Stimulated activated CD4-positive, alpha-beta T cell treated with anti-CD3 and anti-CD28 coated beads, Interleukin-15, amount 100 ng/mL, for 1 hour (primary cell): ENCODE data around the gene ANGEL2.
"Not testable (repeated sequence)": the region's sequence is repeated elsewhere in the genome, so short reads cannot be mapped to it uniquely, and the experiment has no call there.

Experiments
- DNase-seq, 2 donors: peaks; one replicate each; pipeline ENCODE4 v3.0.0-alpha.2; 2020; ENCODE audit warnings: low read depth in 1 of 2, low spot score in 1 of 2

The ANGEL2 gene

DNA sequence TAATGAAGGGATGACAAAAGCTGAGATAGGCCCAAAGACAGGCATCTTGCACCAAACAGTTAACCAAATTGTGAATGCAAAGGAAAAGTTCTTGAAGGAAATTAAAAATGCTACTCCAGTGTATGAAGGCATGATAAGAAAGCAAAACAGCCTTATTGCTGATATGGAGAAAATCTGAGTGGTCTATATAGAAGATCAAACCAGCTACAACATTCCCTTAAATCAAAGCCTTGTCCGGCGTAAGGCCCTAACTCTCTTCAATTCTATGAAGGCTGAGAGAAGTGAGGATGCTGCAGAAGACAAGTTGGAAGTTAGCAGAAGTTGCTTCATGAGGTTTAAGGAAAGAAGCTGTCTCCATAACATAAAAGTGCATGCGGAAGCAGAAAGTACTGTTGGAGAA, 4.3 kb upstream of the ANGEL2 start:
- no peak for DNase-seq

DNA sequence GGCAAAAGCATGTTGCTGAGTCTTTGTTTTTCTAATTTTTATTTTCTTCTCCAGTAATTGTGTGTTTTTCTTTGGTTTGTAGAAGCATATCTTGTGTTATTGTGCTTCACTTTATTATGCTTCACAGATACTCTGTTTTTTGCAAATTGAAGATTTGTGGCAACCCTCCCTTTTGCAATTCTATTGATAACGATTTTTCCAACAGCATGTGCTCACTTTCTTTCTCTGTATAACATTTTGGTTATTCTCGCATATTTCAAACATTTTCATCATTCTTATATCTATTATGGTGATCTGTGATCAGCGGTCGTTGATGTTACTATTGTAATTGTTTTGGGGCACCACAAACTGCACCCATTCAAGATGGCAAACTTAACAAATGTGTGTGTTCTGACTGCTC, 3.8 kb upstream of the ANGEL2 start:
- DNase-seq = no peak

DNA sequence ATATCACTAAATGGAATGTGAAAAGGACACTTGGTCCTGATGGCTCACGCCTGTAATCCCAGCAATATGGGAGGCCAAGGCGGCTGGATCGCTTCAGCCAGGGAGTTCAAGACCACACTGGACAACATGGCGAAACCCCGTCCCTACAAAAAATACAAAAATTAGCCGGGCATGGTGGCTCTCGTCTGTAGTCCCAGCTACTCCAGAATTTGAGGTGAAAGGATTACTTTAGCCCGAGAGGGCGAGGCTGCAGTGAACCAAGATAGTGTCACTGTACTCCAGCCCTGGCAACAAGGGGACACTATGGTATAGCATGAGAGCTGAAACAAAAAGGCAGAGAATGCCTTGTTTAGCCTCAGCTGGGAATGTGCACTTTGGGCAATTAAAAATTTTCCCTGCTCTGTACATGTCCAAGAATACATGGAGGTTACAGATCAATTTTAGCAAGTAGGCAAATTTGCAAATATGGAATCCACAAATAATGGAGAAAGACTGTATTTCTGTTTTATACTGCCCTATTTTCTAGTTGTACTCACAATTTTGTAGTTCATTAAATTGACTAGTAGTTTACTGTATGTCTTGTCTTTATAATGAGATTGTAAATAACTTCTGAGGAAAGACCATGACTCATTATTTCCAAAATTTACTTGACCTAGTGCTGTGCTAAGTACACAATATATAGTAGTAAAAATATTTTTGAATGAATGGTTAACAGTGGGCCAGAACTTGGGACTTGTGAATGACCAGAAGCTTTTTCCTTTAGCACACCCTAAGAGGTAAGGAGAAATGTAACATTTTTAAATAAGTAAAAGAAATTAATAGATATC, 2.0 kb upstream of the ANGEL2 start:
- no peak for DNase-seq

DNA sequence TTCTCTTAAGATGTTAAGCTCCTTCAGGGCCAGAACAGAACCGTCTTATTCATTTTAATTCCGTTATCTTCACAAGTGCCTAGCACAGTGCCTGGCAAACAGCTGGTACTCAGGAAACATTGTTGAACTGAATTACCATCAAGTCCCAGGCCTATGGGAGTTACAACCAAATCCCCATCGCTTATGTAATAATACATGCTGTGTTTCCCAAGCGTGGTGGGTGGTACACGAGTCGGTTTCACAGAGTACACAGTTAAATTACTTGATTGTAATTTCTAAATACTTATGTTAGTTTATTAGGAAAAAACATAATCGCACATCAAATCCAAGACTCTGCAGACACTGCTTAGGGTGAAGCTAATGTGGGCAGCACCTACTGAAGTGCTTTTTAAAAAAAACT, 1.0 kb downstream of the ANGEL2 start:
- DNase-seq = no peak

DNA sequence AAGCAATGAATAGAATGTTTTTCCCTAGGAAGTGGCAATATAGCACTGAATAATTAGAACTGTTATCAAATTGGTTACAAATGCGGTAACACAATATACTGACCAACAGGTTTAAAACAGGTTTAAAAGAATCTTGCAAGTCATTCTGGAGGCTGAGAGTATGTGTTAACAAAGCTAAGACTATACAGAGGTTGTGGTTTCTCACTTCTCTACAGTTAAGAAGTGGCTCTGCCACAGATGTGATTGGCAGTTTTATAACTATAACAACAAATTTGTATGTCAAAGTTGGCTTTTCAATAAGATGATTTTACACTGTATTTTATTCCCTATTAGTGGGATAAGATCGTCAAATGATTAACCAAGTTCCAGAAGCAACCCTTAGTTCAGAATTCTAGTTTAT, 7.1 kb downstream of the ANGEL2 start:
- no peak for DNase-seq

DNA sequence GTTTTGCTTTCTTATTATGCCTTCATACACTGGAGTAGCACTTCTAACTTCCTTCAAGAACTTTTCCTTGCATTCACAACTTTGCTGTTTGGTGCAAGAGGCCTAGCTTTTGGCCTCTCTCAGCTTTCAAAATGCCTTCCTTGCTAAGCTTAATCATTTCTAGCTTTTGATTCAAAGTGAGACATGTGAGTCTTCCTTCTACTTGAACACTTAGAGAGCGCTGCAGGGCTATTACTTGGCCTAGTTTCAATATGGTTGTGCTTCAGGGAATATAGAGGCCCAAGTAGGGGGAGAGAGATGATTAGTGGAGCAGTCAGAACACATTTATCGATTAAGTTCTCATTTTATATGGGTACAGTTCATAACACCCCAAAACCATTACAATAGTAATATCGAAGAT, 12.4 kb downstream of the ANGEL2 start:
- no peak for DNase-seq

DNA sequence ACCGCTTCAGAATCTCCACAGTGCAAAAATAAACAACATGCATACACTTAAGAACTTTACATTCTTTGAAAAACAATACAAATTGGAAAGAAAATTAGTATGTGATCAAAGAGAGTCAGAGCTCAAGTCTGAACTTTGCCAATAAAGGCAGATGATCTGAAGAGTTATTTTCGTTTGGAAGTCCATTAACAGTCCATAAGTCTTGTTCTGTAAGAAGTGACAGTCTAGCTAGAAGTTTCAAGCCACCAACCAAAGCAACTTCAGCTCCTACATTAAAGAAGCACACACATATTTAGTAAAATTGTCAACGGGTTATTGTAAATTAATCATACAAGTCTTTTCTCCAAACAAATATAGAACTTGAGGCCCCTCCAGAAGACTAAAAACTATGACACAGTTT, 20.7 kb downstream of the ANGEL2 start:
- no peak for DNase-seq

DNA sequence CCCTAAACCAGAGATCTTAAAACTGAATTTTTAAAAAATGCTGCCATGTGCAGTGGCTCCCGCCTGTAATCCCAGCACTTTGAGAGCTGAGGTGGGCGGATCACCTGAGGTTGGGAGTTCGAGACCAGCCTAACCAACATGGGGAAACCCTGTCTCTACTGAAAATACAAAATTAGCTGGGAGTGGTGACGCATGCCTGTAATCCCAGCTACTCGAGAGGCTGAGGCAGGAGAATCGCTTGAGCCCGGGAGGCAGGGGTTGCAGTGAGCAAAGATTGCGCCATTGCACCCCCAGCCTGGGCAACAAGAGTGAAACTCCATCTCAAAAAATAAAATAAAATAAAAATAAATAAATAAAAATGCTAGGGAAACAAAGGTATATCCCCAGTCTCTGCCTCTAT, 21.7 kb downstream of the ANGEL2 start:
- DNase-seq = not testable (repeated sequence)

DNA sequence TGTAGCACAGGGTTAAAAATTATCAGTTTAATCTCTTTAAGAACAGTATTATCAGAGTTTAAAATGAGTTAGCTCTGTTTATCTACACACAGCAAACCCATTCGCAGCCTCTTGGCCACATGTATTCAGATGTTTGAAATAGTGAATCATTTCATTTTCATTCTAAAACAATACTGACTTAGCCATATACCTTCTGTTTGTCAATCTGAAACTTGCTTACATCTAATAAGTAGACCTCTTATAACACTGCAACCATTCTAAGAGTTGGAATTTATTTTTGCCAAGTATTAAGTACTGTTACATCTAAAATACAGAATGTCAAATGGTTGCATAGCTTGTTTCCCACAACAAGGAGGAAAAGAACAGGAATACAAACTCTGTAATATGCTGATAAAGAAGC, 25.4 kb downstream of the ANGEL2 start:
- DNase-seq = no peak

DNA sequence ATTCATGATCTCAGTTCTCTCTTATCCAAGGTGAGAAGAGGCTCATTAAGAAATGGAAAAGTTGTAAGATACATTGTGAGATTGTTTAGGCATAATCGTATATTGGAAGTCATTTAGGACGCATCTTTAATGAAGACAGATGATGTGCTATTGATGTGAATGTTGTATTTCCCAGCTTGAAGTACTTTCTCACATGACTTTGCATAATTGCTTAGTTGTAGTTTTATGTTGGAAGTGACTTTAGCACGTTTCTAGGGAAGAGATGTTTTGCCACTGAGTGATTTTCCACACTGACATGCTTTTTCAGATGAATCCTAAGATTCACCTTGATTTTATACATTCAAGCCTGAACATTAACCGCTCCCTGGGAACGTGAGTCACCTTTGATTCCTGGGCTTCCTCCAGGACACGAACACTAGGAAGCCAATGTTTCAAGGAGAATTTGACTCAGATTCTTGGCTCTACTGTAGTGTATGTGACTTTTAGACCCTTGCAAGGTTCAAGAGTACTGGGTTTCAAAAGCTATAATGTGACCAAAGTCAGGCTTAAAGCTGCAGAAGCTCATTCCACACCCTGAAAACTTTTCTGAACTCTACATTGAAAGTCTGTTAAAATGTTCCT, 27.9 kb downstream of the ANGEL2 start:
- no peak for DNase-seq

DNA sequence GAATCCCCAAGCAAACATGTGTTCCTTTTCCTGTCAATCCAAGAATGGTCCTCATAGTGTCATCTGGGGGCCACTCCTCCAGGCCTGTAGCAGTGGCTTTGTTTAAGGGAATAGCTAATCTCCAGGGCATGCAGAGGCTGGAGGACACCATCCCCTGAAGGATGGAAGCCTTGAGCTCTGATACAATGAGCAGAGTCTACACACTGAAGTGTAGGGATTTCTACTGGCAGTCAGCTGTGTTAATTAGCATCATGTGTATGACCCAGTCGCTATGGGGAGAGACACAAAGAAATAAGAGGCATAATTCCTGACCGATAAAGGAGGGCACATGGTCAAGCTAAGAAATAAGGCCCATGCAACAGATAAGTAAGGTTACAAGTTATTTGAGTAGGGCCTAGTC, 29.1 kb downstream of the ANGEL2 start:
- DNase-seq = no peak

DNA sequence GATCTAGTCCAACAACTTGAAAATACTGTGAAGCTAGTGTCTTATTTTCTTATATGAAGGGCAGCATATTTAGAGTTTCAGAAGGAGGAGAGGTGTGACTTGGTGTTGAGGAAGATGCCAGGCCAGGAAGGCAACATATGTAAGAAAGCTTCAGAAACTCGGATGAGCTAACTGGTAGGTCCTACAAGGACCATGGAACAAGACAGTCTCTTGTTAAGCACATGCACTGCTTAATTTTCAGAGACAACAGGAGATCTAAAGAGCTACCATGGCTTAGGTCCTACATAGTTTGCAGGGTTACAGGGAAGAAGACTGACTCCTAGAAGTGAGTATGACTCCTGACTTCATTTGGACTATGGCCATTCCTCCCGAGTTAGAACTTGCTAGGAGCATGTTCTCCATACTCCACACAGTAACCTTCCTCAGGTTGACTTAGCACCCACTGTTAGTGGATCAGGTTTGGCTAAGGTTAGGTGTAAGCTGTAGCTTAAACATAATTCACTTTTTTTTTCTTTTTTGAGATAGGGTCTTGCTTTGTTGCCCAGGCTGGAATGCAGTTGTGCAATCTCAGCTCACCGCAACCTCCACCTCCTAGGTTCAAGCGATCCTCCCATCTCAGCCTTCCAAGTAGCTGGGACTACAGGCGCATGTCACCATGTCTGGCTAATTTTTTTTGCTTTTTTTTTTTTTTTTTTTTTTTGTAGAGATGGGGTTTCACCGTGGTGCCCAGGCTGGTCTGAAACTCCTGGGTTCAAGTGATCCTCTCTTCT, 31.0 kb downstream of the ANGEL2 start:
- no peak for DNase-seq

DNA sequence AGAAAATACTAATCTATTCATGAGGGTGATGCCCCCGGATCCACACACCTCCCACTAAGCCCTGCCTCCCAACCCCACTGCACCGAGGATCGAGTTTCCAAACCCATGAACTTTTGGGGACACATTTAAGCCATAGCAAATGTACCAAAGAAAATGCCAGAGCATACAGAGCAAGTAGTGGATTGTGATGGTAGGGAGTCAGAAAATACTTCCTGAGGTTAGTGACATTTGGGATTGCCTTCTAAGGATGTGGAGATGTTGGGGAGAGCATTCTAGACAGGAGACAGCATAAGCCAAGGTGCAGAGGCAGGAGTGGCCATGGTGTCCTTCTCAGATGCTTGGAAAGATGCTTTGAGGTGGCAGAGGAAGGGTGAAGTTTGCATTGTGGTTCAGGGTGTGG, 32.2 kb downstream of the ANGEL2 start:
- DNase-seq = no peak

DNA sequence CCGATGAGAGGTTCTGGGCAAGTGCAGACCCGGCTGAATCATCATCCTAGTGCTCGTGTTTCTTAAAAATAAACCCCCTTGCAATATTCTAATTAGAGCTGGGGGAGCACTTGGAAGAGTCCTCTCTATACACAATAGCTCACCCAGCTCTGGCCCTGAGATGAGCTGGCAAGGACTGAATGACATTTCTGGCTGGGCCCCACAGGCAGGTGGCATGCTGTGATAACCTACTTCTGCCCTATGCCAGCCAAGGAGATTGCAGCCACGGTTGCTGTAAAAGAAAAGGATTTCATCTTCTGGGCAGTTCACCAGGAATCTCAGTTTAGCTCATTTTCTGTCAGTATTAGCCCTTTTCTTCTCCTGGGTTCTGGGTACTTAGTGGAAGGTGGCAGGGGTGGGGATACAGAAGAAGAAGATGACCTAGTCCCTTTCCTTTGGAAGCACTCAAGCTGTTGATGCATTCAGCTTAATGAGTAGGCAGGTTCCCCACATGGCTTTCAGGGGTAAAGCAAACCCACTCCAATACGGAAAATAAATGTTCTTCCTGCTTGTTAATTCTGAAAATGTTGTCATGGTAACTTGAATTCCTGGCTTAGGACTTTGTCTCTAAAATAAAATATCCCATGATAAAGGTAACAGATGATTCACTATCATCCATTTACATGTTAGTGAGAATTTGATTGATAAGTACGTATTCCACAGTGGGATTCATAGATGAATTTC, 33.1 kb downstream of the ANGEL2 start:
- no peak for DNase-seq

DNA sequence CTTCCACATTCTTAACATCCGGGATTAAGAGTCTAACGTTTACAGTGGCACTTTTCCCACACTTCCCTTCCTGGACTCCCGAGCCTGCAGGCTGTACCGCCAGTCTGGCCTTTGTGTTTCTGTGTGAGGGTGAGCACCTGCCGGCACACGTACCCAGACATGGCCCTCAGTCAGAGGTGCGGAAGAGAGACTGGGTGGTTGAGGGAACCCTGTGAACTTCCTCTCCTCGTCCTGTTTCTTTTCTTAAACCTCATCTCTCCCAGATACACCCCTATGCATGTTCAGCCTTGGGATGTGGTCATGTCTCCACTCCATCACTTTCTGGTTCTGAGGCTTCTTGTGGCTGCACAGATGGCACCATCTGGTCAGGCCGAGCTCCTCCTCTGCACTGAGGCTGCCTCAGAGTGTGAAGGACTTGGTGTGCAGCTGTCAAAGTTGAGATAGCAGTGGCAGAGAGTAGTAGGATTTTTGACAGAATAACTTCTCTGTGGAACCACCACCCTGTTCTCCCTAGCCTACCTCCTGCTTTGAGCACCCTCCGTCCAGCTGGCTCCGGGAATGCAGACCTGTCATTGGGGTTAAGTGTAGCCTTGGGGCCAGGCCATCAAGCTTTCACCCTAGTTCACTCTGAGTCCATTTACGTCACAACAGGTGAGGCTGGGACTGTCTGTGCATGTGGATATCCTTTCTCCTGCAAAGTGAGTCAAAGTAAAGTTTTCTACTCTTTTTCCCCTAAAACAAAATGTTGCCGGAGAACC, 33.9 kb downstream of the ANGEL2 start:
- DNase-seq = no peak

DNA sequence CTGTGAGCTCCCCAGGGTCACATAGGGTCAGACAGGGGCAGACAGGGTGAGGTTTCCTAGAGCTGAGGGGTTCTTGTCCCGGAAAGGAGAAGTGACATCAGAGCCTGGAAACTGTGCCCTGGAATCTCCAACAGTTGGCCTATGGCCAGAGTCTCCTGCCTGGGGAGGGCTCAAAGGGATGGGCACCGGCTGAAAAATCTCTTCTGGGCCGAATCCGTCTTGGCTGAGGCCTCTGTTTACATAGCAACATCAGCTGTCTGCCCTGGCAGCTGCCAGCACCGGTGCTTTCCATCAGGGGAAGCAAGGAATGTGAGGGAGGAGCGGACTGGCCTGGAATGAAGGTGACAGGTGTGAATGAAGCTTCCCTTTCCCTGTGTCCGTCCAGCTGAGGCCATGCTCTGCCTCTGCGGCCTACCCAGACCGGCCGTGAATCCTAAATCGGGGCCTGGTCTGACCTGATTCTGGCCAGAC, 34.6 kb downstream of the ANGEL2 start:
- no peak for DNase-seq

DNA sequence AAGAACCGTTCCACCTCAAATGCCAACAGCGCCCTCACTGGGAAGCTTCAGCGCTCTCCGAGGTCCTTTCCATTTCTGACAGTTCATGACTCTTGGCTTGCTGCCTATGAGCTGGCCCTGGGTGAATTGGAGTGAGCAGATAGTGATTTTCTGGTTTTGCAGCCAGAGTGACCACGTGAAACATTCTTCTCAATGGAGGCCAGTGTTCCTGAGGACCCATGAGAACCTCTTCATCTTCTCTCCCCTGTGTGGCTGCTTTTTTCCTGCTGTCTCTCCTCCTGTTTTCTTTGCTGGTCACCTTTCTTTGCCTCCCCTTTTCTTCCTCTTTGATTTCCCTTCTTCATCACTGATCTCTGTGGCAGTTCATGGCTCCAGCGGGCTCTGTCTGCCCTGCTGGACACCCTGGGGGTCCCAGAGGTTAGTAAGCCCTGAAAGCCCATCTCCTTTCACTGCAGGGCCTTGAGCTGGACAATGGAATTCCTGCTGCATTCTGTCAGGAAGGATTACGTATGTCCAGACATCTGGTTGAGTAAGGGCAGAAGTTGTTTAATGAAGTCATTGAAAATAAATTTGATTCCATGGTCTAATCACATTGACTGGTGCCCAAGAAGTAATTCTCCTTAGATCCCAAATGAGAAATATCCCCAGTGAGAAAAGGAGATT, 35.4 kb downstream of the ANGEL2 start:
- no peak for DNase-seq

DNA sequence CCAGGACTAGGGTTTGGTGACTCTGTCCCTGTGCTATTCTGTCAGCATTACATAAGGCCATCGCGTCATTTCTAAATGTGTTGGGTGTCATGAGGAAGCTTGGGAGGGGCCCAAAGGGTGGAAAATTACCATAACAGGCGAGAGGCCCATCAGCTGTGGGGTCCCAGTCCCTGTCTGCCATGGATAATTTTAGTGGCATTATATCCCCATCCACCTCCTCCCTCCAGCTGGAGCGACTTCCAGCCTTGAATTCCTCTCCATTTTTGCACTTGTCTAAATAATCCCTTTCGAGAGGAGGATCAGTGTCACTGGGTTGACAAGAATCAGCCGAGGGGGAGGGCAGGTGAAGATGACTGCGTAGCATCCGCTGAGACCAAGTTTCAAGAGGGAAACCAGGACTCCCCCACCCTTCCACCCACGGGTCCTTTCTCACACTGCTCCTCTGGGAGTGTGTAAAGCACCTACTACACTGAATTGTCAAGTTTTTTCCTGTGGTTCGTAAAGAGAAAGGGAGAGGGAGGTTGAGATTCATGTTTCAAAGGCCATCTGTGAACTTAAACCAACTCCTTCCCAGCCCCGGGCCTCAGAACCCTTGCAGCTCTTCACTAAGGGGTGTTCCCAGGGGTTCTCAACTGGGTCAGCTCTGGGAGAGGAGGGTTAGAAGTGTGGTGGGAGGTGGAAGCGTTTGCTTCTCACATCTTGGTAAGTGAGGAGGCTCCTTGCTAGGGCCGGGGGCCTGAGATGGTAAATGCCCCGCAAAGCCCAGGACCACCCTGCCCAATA, 36.1 kb downstream of the ANGEL2 start:
- no peak for DNase-seq
